Testis (tissue), 2 donors: ENCODE measurements around the gene HMCN1.

ENCODE experiments used
- POLR2A ChIP-seq: fragments of 450-650 bp; IDR thresholded peaks from one replicate; pipeline ENCODE4 v1.6.1; 2017; ENCODE audit warnings: antibody characterized with exemption, mild to moderate bottlenecking, moderate library complexity
- TF ChIP-seq, protein P1 (sequence below), 3 experiments: fragments of 450-650 bp in 2 of 3; fragments of 200-600 bp in 1 of 3; sonication (generic) in 1 of 3; IDR thresholded peaks; one replicate each; pipeline ENCODE4 v1.5.1; 2016 to 2019; ENCODE audit warnings: antibody characterized with exemption in 3 of 3, mild to moderate bottlenecking in 2 of 3, moderate library complexity in 1 of 3

DNA sequence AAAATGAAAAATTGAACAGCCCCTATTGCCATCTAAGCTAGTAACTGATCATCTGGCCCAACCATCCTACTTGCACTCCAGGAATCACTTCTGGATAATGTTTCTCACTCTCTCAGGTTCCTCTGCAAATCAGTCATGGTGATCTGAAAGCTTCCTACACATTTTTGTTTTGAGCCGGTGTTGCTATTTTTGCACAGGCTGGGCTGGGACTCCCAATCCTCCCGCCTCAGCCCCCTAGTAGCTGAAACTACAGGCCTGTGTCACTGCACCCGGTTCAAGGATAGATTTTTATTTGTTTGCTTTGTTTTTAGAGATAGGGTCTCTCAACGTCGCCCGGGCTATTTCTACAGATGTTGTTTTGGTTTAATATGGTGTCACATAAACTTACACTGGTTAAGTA, 40.5 kb upstream of the HMCN1 start:
- TF ChIP-seq, protein P1, sequence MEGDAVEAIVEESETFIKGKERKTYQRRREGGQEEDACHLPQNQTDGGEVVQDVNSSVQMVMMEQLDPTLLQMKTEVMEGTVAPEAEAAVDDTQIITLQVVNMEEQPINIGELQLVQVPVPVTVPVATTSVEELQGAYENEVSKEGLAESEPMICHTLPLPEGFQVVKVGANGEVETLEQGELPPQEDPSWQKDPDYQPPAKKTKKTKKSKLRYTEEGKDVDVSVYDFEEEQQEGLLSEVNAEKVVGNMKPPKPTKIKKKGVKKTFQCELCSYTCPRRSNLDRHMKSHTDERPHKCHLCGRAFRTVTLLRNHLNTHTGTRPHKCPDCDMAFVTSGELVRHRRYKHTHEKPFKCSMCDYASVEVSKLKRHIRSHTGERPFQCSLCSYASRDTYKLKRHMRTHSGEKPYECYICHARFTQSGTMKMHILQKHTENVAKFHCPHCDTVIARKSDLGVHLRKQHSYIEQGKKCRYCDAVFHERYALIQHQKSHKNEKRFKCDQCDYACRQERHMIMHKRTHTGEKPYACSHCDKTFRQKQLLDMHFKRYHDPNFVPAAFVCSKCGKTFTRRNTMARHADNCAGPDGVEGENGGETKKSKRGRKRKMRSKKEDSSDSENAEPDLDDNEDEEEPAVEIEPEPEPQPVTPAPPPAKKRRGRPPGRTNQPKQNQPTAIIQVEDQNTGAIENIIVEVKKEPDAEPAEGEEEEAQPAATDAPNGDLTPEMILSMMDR (IDR thresholded peaks at IDR 0.05), result no peak
- no peak for TF ChIP-seq POLR2A
